ENCODE data around the gene FZR1.
"Not testable (repeated sequence)": the region's sequence is repeated elsewhere in the genome, so short reads cannot be mapped to it uniquely, and the experiment has no call there.

Gene FZR1

DNA sequence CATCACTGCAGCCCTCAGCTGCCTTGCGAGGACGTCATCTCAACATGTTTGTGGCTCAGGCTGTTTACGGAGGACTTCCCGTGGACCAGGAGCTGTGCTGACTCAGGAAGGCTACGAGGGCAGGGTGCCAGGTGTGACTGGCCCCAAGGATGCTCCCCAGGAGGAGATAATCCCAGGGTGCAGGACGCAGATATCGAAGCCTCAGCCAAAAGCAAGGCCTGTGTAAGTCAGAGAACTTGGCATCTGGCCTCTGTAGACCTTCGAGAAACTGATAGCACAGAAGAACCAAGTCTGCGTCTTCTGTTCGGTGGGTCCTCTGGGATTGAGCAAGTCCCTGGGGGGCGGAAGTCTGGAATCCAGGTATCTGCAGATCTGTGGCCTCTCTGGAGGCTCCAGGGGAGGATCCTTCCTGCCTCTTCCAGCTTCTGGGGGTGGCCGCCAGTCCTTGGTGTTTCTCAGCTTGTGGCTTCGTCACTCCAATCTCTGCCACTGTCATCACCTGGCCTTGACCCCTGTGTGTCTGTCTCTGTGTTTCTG is 3.0 kb upstream of the FZR1 start:
- in situ Hi-C loops (cut with HindIII; ENCODE audit: low sequenced_read_pairs), result no loop called here
- no peak overlapping the region for H3K4me3 ChIP-seq (ENCODE audit: low read depth, low read length)

DNA sequence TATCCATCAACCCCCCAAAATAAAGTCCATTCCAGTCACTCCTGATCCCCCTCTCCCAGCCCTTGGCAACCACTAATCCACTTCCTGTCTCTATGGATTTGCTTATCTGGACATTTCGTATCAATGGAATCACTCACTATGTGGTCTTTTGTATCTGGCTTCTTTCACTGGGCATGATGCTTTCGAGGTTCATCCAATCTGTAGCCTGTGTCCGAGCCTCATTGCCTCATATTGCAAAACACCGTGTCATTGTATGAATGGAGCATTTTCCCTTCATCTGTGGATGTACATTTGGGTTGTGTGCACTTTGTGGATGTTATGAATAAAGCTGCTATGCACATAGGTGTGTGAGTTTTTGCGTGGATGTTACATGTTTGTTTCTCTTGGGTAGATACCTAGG is 1.4 kb upstream of the FZR1 start:
- in situ Hi-C loops (cut with HindIII; ENCODE audit: low sequenced_read_pairs), result no loop called here
- no peak overlapping the region for H3K4me3 ChIP-seq (ENCODE audit: low read depth, low read length)
- TF ChIP-seq, protein P1, sequence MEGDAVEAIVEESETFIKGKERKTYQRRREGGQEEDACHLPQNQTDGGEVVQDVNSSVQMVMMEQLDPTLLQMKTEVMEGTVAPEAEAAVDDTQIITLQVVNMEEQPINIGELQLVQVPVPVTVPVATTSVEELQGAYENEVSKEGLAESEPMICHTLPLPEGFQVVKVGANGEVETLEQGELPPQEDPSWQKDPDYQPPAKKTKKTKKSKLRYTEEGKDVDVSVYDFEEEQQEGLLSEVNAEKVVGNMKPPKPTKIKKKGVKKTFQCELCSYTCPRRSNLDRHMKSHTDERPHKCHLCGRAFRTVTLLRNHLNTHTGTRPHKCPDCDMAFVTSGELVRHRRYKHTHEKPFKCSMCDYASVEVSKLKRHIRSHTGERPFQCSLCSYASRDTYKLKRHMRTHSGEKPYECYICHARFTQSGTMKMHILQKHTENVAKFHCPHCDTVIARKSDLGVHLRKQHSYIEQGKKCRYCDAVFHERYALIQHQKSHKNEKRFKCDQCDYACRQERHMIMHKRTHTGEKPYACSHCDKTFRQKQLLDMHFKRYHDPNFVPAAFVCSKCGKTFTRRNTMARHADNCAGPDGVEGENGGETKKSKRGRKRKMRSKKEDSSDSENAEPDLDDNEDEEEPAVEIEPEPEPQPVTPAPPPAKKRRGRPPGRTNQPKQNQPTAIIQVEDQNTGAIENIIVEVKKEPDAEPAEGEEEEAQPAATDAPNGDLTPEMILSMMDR (IDR thresholded peaks at IDR 0.05; ENCODE audit: low read depth, low read length), result no peak
- no peak for DNase-seq (ENCODE audit: low read depth, low spot score)

More for the DNA sequence above, 3.0 kb upstream of the FZR1 start:
- DNase-seq (ENCODE audit: low read depth, low spot score), result no peak
- TF ChIP-seq, protein P1 (IDR thresholded peaks at IDR 0.05; ENCODE audit: low read depth, low read length), result no peak

DNA sequence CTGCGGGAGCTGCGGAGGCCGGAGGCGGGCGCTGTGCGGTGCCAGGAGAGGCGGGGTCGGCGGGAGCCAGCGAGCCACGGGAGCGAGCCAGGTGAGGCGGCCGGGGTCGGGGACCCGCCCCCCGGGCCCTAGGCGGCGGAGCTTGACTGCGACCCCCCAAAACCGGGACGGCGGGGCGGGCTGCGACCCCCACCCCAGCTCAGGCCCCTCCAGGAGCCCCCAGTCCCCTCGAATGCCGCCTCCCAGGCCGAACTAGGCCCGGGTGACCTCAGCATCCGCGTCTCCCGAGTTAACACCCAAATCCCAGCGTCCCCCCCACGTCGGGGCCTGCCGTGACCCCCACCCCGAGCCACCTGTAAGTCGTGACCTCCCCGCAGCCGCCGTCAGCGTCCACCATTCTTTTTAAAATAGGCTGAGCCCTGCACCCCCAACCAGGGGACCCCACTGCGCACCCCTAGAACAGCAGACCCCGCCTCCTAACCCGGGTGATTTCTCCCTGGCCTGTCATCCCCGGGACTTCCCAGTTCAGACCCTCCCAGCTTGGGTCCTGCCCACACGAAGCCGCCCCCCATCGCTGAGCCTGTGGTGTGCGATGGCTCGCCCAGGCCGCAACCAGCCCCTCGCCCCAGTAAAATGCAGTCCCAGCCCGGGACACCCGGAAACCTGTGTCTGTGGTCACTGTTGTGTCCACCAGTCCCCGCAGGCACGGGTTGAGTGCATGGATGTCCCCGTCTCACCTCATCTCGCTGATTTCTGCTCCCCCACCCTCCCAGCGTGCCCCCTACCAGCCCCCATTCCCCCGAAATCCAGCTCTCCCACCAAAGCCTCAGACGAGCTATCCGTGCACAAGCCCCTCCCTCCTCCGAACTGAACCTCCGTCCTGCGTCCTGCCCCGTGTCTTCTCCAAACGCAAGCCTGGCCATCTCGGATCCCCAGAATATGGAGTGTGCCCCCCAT is 551 bp downstream of the FZR1 start:
- no peak for DNase-seq (ENCODE audit: low read depth, low spot score)
- TF ChIP-seq, protein P1 (IDR thresholded peaks at IDR 0.05; ENCODE audit: low read depth, low read length), result no peak
- H3K4me3 ChIP-seq (ENCODE audit: low read depth, low read length), result peak overlapping the region; percentile 90
- in situ Hi-C loops (cut with HindIII; ENCODE audit: low sequenced_read_pairs), result no loop called here

DNA sequence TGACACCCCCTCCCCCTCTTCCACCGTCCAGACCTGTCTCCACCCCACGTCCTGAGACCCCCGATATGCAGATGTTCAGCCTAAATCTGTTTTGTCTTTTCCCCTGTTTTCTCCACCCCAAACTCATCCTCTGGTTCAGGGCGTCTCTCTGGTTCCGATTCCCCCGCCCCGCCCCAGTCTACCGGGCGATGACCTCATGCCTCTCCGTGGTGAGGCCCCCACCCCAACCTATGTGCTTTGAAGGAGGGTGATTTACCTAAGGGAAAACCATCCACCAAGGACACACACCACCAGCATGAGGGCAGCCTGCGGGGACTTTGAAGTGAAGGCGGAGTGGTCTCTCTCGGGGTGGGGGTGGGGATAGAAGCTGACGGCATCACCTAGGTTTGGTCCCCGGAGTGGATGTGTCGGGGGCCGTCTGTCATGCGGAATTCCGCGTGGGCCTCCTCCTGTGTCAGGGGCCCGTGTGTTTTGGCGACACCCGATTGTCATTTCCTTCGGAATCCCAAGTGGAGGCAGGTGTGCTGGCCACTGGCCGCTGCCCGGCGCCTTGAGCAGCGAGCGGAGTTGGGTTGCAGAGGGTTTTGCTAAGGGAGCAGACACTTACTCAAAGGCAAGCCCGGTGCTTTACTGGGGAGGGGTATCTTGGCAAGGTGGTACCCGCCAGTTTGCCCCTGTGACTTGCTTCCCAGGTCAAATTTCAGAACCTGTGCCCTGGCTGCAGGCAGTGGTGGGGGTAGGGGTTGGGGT is 1.4 kb downstream of the FZR1 start:
- H3K4me3 ChIP-seq (ENCODE audit: low read depth, low read length), result peak overlapping the region; percentile 90
- in situ Hi-C loops (cut with HindIII; ENCODE audit: low sequenced_read_pairs), result no loop called here
- TF ChIP-seq, protein P1 (IDR thresholded peaks at IDR 0.05; ENCODE audit: low read depth, low read length), result no peak
- no peak for DNase-seq (ENCODE audit: low read depth, low spot score)

DNA sequence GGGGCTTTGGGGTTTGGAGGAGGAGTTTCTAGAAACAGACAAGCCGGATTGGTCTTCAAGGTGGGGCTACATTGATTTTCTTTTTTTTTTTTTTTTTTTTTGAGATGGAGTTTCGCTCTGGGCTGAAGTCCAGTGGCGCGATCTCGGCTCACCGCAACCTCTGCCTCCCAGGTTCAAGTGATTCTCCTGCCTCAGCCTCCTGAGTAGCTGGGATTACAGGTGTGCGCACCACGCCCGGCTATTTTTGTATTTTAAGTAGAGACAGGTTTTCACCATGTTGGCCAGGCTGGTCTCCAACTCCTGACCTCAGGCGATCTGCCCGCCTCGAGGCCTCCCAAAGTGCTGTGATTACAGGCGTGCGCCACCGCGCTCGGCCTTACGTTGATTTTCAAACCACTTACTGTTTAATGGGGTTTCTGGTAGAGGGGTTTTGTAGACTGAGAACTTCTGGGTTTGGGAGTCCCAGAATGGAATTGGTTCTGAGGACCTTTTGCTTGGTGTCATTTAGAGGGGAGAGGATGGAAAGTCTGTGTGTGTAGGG is 2.1 kb downstream of the FZR1 start:
- in situ Hi-C loops (cut with HindIII; ENCODE audit: low sequenced_read_pairs); DNase-seq (ENCODE audit: low read depth, low spot score); H3K4me3 ChIP-seq (ENCODE audit: low read depth, low read length): not testable (repeated sequence)

DNA sequence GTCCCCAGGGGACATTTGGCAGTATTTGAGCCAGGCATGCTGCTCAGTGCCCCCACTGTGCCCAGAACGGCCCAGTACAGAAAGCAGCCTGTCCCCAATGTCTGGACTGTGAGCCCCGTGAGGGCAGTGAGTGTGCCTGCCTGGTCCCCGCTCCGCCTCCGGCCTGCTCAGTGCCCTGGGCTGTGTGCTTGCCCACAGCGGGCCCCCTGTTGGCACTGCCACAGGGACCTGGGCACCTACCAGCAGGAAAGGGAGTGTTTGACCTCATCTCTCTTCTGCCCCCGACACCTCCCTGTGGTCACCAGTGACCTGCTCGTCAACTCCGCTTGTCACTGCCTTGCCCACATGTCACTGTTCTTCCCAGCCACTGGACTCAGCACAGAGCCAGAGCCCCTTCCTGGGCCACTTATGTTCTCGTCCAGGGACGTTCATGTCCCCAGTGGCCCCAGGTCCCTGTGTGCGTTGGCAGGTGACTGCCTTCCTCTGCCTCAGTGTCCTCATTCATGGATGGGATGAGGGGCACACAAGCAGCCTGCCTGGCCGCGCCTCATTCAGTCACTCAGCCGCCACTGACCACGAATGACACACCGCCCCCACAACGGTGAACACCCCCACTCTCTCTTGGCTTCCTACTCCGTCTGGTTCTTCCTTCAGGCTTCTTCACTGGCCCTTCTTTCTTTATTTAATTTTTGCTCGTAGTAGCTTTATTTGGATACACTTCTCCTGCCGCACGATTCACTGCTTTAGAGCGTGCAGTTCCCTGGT is 2.8 kb downstream of the FZR1 start:
- TF ChIP-seq, protein P1 (IDR thresholded peaks at IDR 0.05; ENCODE audit: low read depth, low read length), result no peak
- DNase-seq (ENCODE audit: low read depth, low spot score), result peak; percentile 10
- in situ Hi-C loops (cut with HindIII; ENCODE audit: low sequenced_read_pairs), result no loop called here
- H3K4me3 ChIP-seq (ENCODE audit: low read depth, low read length), result no peak overlapping the region
